HL-60/S4 treated with phorbol 12-myristate 13-acetate at 8.2 ng/mL for 4 days and 3 days (cell line): ENCODE data around the gene KIAA1143.

Experiments used
- in situ Hi-C: fragments of 300-500 bp; cut with MboI; formaldehyde crosslinking; loops from 2 replicates; pipeline ENCODE4 v1.15.0; 2022; ENCODE audit warnings: low sequenced_read_pairs

KIAA1143 gene

GRCh38 chr3:44761424-44762169 lies at the start of gene KIAA1143, which contains the start of gene KIF15:
TSS of gene KIAA1143 (minus strand) at chr3:44761619. CDS start at chr3:44761602, 17 bp downstream.
TSS of gene KIF15 (plus strand) at chr3:44761794. CDS start at chr3:44761866, 72 bp downstream.
- in situ Hi-C loops: no loop called here

GRCh38 chr3:44805960-44806359 lies 44.5 kb upstream of the KIAA1143 start:
- in situ Hi-C loops: no loop called here

- in situ Hi-C loops: no loop called here
Measured at GRCh38 chr3:44803298-44803697, 41.9 kb upstream of the KIAA1143 start.

GRCh38 chr3:44802011-44802410 lies 40.6 kb upstream of the KIAA1143 start:
- in situ Hi-C loops: no loop called here

GRCh38 chr3:44795197-44795596 lies 33.8 kb upstream of the KIAA1143 start:
- in situ Hi-C loops: no loop called here

GRCh38 chr3:44782891-44783290 lies 21.5 kb upstream of the KIAA1143 start:
- in situ Hi-C loops: no loop called here

- in situ Hi-C loops: no loop called here
Measured at GRCh38 chr3:44772099-44772442, 10.7 kb upstream of the KIAA1143 start.

GRCh38 chr3:44771424-44772098 lies 10.1 kb upstream of the KIAA1143 start:
- in situ Hi-C loops: no loop called here

GRCh38 chr3:44764248-44764647 lies 2.8 kb upstream of the KIAA1143 start:
- in situ Hi-C loops: no loop called here

- in situ Hi-C loops: no loop called here
Measured at GRCh38 chr3:44762690-44763089, 1.3 kb upstream of the KIAA1143 start.

- in situ Hi-C loops: no loop called here
Measured at GRCh38 chr3:44762170-44762677, 805 bp upstream of the KIAA1143 start.

- in situ Hi-C loops: no loop called here
Measured at GRCh38 chr3:44761101-44761423, 357 bp downstream of the KIAA1143 start.

- in situ Hi-C loops: no loop called here
Measured at GRCh38 chr3:44734646-44735168, 26.7 kb downstream of the KIAA1143 start.

GRCh38 chr3:44729384-44729910 lies 32.0 kb downstream of the KIAA1143 start, which contains the start of gene ZNF501:
TSS of gene ZNF501 (plus strand) at chr3:44729635. CDS start at chr3:44734422, 4,787 bp downstream.
- in situ Hi-C loops: no loop called here

- in situ Hi-C loops: no loop called here
Measured at GRCh38 chr3:44722103-44722401, 39.4 kb downstream of the KIAA1143 start.

- in situ Hi-C loops: no loop called here
Measured at GRCh38 chr3:44721231-44722102, 40.0 kb downstream of the KIAA1143 start.

GRCh38 chr3:44712455-44713075 lies 48.9 kb downstream of the KIAA1143 start, which contains the start of gene ZNF502:
TSS of gene ZNF502 (plus strand) at chr3:44712660. CDS start at chr3:44720262, 7,602 bp downstream.
- in situ Hi-C loops: no loop called here
